ENCODE data around the gene MYO1F.
"Not testable (repeated sequence)": the region's sequence is repeated elsewhere in the genome, so short reads cannot be mapped to it uniquely, and the experiment has no call there.

MYO1F gene

DNA sequence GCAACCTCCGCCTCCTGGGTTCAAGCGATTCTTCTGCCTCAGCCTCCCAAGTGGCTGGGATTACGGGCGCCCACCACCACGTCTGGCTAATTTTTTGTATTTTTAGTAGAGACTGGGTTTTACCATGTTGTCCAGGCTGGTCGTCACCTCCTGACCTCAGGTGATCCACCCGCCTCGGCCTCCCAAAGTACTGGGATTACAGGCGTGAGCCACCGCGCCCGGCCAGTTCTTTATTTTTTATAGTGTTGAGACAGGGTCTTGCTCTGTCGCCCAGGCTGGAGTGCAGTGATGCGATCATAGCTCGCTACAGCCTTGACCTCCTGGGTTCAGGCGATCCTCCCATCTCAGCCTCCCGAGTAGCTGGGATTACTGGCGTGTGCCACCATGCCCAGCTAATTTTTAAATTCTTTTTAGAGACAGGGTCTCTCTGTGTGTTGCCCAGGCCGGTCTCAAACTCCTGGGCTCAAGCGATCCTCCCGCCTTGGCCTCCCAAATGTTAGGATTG lies 62.7 kb downstream of the MYO1F start:
- DNase-seq = not testable (repeated sequence)

DNA sequence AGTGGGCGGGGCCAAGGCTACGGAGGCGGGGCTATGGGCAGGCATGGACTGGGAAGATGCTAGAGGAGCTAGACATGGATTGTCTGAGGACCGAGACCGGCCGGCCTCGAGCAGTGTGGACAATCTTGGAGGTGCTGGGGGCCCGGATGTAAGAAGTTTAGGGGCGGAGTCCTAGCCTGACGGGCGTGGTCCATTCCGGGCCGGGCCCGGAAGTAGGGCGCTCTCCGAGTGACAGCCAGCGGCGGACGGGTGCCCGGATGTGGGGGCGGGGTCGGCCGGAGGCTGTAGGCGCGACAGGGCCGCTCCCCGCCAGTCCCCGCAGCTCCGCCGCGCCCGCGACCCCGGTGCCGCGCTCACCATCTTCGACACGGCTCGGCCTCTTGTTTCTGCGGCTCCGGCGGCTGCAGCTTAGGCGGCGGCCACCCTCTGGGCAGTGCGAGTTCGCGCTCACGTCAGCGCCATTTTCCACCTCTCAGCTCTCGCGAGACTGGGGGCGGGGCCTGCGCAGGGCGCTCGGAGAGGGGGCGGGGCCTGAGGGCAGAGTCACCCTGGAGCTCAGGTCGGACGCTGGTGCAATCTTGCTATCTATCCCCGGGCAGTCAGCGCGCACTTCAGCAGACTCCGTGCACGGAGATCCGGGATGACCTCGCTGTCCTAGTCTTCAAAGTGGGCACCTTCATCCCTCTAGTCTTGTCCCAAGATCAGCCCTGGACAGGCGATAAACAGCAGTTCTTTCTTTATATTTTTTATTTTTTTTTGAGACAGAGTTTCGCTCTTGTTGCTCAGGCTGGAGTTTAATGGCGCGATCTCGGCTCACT lies 63.3 kb downstream of the MYO1F start, which contains the start of gene ZNF414:
ZNF414 (minus strand) TSS at position 481 of the 818 bp plus-strand sequence; CDS start at position 360, 121 bp downstream.
- peak; percentile 98 for DNase-seq

DNA sequence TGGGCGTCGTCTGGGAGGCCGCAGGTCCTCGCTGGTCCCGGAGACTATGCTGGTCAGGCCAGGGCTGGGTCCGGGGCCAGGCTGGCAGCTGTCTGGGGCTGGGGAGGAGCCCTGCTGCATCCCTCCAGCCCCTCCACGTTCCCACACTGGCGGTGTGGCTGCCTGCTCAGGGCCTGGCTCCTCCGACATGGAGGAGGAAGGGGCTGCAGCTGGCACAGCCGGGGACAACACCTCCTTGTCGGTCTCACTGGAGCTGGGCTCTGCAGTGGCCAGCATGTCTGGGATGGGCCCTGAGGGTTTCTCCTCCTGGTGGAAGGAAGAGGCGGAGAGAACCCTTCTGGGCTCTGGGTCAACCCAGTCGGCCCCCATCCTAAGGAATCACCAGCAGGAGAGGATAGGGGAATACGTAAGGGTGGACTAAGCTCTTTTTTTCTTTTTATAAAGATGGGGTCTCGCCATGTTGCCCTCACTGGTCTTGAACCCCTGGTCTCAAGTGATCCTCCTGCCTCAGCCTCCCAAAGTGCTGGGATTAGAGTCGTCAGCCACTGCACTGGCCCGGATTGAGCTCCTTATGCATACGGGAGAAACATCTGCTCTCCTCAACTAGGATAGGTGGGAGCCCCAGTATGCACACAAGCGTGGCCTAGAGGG lies 64.1 kb downstream of the MYO1F start:
- DNase-seq = no peak

- peak; percentile 28 for DNase-seq
Observed at GRCh38 chr19:8512115-8512967, 64.9 kb downstream of the MYO1F start.

- DNase-seq = no peak
Observed at GRCh38 chr19:8511573-8512101, 65.6 kb downstream of the MYO1F start.

- DNase-seq = no peak
Observed at GRCh38 chr19:8510589-8511115, 66.6 kb downstream of the MYO1F start.

DNA sequence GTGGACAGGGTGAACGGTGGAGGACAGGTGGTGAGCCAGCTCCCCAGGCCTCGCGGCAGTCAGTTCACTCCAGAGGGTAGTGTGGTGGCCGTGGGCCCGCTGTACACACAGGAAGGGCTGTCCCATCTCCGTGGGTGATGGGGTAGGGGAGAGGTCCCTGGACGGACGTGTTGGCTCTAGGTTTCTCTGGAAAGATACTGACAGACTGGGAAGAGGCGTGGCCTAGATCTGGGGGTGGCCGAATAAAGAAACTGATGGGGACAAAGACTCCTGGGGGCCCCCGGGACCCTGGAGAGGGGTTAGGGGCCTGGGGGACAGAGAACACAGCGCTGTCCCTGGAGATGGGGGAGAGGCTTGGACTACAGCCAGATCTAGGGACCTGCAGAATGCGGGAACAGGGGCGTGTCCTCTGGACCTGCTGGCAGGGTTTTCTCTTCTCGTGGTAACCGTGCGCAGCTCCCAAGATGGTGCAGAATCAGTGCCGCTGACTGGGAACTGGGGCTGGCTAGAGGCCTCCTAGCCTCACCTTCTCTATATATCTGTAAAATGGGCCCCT lies 70.8 kb downstream of the MYO1F start:
- DNase-seq = peak; percentile 61

- peak; percentile 83 for DNase-seq
Observed at GRCh38 chr19:8505680-8506401, 71.4 kb downstream of the MYO1F start.

DNA sequence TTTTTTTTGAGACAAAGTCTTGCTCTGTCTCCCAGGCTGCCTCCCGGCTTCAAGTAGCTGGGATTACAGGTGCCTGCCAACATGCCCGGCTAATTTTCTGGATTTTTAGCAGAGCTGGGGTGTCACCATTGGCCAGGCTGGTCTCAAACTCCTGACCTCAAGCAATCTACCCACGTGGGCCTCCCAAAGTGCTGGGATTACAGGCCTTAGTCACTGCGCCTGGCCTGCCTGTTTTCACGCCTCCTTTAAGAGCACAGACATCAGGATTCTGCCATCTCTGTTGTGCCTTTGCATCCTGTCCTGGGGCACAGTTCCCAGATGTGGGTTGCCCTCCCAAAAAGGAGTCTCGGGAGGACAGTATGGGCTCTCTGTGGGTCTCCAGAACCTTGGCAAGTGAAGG lies 72.3 kb downstream of the MYO1F start:
- no peak for DNase-seq

GRCh38 chr19:8504171-8504570 lies 73.1 kb downstream of the MYO1F start:
- no peak for DNase-seq

GRCh38 chr19:8503510-8503909 lies 73.7 kb downstream of the MYO1F start:
- DNase-seq = no peak

- no peak for DNase-seq
Observed at GRCh38 chr19:8501981-8502380, 75.3 kb downstream of the MYO1F start.

- DNase-seq = no peak
Observed at GRCh38 chr19:8501516-8501915, 75.7 kb downstream of the MYO1F start.

GRCh38 chr19:8500158-8500557 lies 77.1 kb downstream of the MYO1F start:
- peak; percentile 38 for DNase-seq

DNA sequence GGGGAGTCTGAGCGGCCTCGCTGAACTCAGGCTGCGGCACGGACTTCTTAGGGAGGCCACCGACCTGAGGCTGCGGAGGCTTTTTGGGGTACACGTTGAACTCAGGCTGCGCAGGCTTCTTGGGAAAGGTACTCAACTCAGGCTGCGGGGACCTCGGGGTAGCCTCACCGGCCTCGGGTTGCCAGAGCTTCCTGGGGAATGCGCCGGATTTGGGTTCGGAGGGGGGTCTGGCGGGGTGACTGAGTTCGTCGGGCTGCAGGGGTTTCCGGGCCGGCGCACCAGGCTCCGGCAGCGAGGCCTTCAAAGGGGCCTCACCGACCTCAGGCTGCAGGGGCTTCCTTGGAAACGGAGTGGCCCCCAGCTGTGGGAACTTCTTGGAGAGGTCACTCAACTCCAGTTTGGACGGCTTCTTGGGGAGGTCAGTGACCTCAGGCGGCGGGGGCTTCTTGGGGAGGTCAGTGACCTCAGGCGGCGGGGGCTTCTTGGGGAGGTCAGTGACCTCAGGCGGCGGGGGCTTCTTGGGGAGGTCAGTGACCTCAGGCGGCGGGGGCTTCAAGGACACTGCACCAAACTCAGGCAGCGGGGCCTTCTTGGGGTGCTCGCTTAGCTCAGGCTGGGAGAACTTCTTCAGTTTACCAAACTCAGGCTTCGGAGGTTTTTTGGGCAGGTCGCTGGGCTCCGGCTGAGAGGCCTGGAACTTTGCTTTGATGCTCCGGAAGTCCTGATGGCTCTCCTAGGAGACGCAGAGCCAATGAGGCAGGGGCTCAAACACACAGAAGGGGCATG lies 78.0 kb downstream of the MYO1F start:
- DNase-seq = no peak

GRCh38 chr19:8498295-8498694 lies 78.9 kb downstream of the MYO1F start:
- no peak for DNase-seq

GRCh38 chr19:8494158-8494557 lies 83.1 kb downstream of the MYO1F start:
- no peak for DNase-seq

- DNase-seq = no peak
Observed at GRCh38 chr19:8491574-8491973, 85.7 kb downstream of the MYO1F start.

DNA sequence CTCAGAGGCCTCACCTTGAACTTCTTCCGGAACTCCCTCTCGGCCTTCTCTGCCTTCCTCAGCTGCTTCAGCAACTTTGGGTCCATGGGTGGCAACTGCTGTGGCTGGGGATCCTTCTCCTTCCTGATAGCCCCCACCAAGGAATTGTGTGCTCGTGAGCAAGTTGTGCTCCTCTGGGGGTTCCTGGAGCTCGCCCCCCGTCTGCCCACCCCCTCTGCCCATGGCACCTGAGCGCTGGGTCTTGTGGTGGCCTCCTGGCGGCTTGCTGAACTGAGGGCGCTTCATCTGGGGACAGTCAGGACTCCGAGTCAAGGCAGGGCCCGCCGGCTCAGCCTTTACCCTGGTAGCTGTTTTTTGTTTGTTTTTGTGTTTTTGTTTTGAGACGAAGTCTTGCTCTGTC lies 86.4 kb downstream of the MYO1F start:
- no peak for DNase-seq

DNA sequence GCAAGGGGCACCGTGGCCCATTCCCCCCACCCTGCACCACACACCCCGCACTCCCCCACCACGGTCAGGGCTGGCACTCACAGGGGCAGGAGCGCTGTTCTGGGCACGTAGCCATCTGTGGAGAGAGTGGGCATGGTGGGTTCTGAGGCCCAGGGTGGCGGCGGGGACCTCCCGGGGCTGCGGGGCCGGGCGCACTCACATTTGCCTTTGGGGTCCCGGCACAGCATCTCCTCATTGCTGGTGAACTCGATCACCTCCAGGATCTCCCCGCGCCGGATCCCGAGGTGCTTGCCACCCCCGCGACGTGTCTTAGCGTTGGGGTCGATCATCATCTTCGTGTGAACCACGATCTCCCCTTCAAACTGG lies 86.9 kb downstream of the MYO1F start:
- DNase-seq = no peak

Measured in NCI-H82 (cell line).